Measurements from ENCODE around the gene CEP104. TPM values are rescaled to one million over a fixed set of nuclear protein-coding genes. Genes with fewer than 3 reads are reported as not detected.

CEP104 gene
- total RNA-seq, 1 donor from 2014 or later = 35.4 TPM

DNA sequence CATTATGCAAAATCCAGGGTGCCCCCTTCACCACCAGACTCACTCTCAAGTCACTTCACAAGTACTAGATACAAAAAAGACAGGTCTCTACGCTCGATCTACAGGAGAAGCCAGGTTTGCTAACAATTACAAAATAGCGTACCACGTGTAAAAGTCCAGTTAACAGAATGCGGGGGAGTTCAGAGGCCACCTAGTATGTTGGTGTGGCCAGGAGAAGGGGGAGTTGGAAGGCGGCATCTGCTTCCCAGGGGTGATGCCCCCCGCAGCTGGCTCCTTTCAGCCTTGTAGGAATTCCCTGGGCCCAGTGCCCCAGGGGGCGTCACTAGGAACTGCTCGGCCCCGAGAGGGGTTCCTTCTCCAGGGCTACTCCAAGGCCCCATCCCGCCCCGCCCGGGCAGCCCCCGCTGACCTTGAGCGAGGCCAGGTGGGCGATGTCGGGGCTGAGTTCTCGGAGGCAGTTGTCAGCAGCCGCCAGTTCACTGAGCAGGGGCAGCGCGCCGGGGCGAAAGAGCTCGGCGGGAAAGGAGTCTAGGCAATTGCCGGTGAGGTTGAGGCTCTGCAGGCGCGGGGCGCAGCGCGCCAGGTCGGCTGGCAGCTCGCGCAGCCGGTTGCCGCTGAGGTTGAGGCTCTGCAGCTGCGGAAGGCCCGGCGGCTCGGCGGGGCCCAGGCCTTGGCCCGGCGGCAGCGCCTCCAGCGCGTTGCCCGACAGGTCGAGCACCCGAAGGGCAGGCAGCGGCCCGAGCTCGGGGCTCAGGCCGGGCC lies 61.4 kb downstream of the CEP104 start:
- intact Hi-C loops (cut with micrococcal nuclease) = loop anchor here (2.0 to 10.0 kb wide), 3 partner anchors 23 to 141 kb away; partner anchors contain the start of genes C1orf174, SMIM1, TP73 and WRAP73
- peak overlapping the region; percentile 78 for H3K27ac Mint-ChIP-seq
- H3K27me3 Mint-ChIP-seq (ENCODE audit: low read depth) = no peaks in the 10 kb centered on the region
- H3K9me3 Mint-ChIP-seq = no peaks in the 10 kb centered on the region
- DNase-seq (ENCODE audit: low spot score) = no peak
- H3K36me3 Mint-ChIP-seq (ENCODE audit: low read depth) = peaks cover 9% of the 10 kb centered on the region
- peak overlapping the region; percentile 89 for H3K4me3 Mint-ChIP-seq (ENCODE audit: low read depth)
- H3K4me1 Mint-ChIP-seq (ENCODE audit: low read depth) = peaks cover 22% of the 10 kb centered on the region

DNA sequence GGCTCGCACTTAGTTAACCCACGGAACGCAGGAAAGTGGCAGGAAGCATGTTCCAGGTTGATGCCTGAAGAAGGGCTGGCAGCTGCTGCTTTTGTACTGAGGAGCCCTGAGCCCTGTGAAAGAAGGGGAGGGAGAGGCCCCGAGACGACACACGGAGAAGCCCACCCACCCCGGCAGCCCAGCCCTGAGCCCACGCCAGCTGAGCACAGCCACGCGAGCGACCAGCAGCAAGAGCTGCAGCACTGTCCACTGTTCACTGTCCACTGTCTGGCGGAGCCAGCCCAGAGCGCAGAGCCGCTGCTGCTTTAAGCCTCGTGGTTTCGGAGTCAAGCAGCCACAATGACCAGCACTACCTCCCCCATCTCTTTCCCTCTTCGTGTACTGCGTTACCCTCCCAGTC lies 66.1 kb downstream of the CEP104 start:
- H3K9me3 Mint-ChIP-seq = no peaks in the 10 kb centered on the region
- no peak overlapping the region for H3K4me3 Mint-ChIP-seq (ENCODE audit: low read depth)
- H3K4me1 Mint-ChIP-seq (ENCODE audit: low read depth) = peaks cover 25% of the 10 kb centered on the region
- intact Hi-C loops (cut with micrococcal nuclease) = loop anchor here (10.0 kb wide), 1 partner anchor 136 kb away; the partner anchor contains the start of genes TP73 and WRAP73
- H3K36me3 Mint-ChIP-seq (ENCODE audit: low read depth) = peaks cover 16% of the 10 kb centered on the region
- H3K27ac Mint-ChIP-seq = no peak overlapping the region
- no peaks in the 10 kb centered on the region for H3K27me3 Mint-ChIP-seq (ENCODE audit: low read depth)
- DNase-seq (ENCODE audit: low spot score) = no peak

DNA sequence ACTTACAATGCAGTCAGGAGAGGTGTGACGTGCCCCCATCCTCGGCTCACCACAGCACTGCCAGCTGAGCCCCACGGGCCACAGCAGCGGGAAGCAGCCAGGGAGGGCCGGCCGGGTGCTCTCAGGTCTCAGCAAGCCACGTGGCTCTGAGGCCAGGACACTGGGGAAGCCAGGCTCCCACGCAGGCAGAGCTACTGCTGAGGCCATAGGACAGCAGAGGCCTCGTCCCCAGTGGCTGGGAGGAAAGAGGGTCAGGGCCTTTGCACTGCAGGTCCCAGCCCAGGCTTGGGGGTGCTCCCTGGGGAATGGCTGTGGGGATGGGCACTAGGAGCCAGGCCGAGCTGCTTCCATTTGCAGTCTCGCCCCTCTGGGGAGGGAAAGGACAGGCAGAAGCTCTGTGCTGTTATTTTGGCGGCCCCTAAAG lies 66.5 kb downstream of the CEP104 start:
- H3K36me3 Mint-ChIP-seq (ENCODE audit: low read depth) = peaks cover 16% of the 10 kb centered on the region
- intact Hi-C loops (cut with micrococcal nuclease) = loop anchor here (10.0 kb wide), 1 partner anchor 136 kb away; the partner anchor contains the start of genes TP73 and WRAP73
- peaks cover 25% of the 10 kb centered on the region for H3K4me1 Mint-ChIP-seq (ENCODE audit: low read depth)
- no peak for DNase-seq (ENCODE audit: low spot score)
- H3K4me3 Mint-ChIP-seq (ENCODE audit: low read depth) = no peak overlapping the region
- no peaks in the 10 kb centered on the region for H3K9me3 Mint-ChIP-seq
- H3K27me3 Mint-ChIP-seq (ENCODE audit: low read depth) = no peaks in the 10 kb centered on the region
- no peak overlapping the region for H3K27ac Mint-ChIP-seq

DNA sequence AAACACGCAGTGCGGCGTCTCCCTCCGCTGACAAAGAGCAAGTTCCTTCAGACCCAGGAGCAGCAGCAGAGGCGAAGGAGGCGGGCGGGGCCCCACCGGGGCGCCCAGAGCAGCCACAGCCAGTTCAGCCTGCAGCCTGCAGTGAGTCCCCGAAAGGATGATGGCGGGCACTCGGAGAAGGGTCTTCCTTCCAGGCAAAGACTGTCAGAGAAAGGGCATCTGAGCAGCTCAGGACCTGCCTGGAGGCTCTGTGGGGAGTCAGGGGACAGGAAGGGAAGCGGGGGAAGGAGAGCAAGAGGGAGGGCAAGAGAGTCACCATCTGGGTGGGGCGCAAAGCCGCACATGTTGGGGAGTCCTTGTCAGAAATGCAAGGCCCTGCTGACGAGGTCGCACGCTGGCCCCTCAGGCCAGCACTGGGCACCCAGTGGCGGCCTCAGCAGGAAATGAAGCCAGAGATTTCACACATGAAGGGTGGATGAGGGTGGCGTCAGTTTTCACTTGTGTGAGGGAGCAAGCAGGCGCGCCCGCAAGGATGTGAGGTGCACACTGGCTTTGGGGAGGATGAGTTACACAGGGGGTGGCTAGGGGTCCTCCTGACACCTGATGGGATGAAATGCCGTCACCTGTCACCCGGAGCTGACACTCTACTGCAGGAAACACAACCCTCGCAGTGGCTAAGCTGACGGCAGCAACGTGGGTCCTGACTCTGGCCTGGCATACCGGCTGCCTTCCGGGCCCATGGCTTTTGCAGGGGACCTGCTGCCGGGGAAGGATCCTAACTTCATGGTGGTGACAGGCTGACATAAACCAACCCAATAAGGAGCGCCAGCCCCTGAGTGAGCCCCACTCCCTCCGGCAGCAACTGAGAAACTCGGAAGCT lies 67.3 kb downstream of the CEP104 start:
- no peak overlapping the region for H3K4me3 Mint-ChIP-seq (ENCODE audit: low read depth)
- no peak overlapping the region for H3K27ac Mint-ChIP-seq
- no peaks in the 10 kb centered on the region for H3K27me3 Mint-ChIP-seq (ENCODE audit: low read depth)
- intact Hi-C loops (cut with micrococcal nuclease) = loop anchor here (10.0 kb wide), 1 partner anchor 135 kb away; the partner anchor contains the start of genes TP73 and WRAP73
- peaks cover 20% of the 10 kb centered on the region for H3K36me3 Mint-ChIP-seq (ENCODE audit: low read depth)
- H3K9me3 Mint-ChIP-seq = no peaks in the 10 kb centered on the region
- H3K4me1 Mint-ChIP-seq (ENCODE audit: low read depth) = peaks cover 19% of the 10 kb centered on the region
- no peak for DNase-seq (ENCODE audit: low spot score)

DNA sequence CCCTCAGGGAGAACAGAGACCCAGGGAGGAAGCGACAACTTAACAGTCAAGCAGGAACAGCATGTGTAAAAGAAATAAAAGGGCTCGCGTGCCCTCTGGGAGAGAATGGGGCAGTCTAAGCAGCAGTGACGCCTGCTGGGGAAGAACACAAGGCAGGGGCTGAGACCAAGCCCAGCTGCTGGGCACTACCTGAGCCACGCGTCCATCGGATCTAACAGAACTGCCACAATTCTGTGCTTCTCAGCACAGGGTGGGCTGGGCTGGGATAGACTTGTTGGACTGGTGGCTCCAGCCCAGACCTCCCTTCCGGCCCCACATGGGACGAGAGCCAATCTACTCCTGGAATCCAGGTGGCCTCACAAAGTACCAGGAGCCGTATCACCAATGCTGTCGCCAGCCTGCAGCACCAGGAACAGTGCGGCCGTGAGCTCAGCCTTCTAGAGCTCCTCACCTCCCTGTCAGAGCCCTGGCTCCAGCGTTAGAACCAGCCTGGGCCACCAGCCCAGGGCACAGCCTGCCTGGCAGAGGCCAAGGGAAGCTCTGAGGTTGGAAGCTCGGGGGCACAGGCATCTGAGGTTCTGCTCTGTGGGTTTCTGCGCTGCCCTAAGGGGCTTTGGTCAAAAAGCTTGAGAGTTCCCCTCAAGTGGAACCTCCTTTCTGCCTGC lies 68.1 kb downstream of the CEP104 start:
- H3K27ac Mint-ChIP-seq = no peak overlapping the region
- H3K36me3 Mint-ChIP-seq (ENCODE audit: low read depth) = peaks cover 27% of the 10 kb centered on the region
- intact Hi-C loops (cut with micrococcal nuclease) = no loop called here
- no peak for DNase-seq (ENCODE audit: low spot score)
- no peak overlapping the region for H3K4me3 Mint-ChIP-seq (ENCODE audit: low read depth)
- H3K4me1 Mint-ChIP-seq (ENCODE audit: low read depth) = peaks cover 19% of the 10 kb centered on the region
- no peaks in the 10 kb centered on the region for H3K27me3 Mint-ChIP-seq (ENCODE audit: low read depth)
- H3K9me3 Mint-ChIP-seq = no peaks in the 10 kb centered on the region

DNA sequence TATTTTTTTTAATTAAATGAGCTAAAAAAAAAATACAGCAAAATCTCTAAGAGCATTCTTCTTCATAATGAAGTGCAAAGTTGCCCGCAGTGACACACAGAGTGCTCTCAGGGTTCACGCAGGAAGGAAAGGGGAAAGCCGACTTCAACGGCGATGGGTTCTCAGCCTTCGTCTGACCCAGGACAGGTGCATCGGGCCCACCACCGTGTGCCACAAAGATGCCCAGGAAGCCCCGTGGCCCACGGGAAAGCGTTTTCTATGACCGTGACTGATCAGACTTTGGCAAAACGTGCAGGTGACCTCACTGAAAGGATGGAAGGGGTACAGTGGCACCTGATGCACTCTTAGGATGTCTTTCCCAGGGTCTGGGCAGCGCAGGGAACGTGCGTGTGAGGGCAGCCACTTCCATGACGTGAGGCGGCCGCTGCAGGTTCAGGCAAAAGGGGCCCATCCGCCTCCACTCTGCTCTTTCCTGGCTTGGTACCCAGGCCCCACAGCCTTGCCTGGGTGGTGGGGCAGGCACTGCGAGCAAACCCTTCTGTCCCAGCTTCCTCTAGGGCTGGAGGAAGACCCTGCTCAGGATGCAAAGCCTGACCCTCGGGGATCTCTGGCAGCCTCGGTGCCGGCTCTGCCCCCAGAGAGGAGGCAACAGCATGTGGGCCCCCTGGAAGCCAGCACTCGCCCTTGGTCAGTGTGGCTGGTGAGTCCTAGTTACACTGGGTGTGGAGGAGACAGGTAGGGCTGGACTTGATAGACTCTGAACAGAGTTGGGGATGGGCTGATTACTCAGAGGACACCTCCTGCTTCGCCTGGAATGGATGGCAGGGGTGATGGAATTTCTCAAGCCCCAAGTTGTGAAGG lies 69.0 kb downstream of the CEP104 start:
- H3K4me1 Mint-ChIP-seq (ENCODE audit: low read depth) = peaks cover 11% of the 10 kb centered on the region
- DNase-seq (ENCODE audit: low spot score) = no peak
- H3K9me3 Mint-ChIP-seq = no peaks in the 10 kb centered on the region
- intact Hi-C loops (cut with micrococcal nuclease) = no loop called here
- H3K27me3 Mint-ChIP-seq (ENCODE audit: low read depth) = no peaks in the 10 kb centered on the region
- no peak overlapping the region for H3K4me3 Mint-ChIP-seq (ENCODE audit: low read depth)
- no peak overlapping the region for H3K27ac Mint-ChIP-seq
- peaks cover 31% of the 10 kb centered on the region for H3K36me3 Mint-ChIP-seq (ENCODE audit: low read depth)

DNA sequence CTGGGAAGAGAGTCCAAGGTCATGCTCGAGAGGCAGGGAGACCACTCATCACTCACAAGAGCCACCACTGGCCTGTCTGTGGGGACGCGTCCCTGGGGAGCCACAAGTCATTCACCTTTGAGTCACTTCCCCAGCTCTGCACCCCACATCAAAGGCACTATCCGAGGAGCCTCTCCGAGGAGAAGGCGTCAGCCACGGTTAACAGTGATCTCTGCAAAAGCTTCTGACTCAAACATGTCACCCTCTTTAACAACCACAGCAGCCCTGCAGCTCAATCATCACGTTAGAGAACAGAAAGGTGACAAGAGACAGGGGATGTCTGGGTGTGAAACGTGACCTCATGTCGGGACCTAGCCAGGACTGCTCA lies 69.7 kb downstream of the CEP104 start:
- H3K4me1 Mint-ChIP-seq (ENCODE audit: low read depth) = peaks cover 10% of the 10 kb centered on the region
- no peak overlapping the region for H3K4me3 Mint-ChIP-seq (ENCODE audit: low read depth)
- H3K27me3 Mint-ChIP-seq (ENCODE audit: low read depth) = no peaks in the 10 kb centered on the region
- peaks cover 34% of the 10 kb centered on the region for H3K36me3 Mint-ChIP-seq (ENCODE audit: low read depth)
- H3K27ac Mint-ChIP-seq = no peak overlapping the region
- no peak for DNase-seq (ENCODE audit: low spot score)
- intact Hi-C loops (cut with micrococcal nuclease) = no loop called here
- H3K9me3 Mint-ChIP-seq = no peaks in the 10 kb centered on the region

DNA sequence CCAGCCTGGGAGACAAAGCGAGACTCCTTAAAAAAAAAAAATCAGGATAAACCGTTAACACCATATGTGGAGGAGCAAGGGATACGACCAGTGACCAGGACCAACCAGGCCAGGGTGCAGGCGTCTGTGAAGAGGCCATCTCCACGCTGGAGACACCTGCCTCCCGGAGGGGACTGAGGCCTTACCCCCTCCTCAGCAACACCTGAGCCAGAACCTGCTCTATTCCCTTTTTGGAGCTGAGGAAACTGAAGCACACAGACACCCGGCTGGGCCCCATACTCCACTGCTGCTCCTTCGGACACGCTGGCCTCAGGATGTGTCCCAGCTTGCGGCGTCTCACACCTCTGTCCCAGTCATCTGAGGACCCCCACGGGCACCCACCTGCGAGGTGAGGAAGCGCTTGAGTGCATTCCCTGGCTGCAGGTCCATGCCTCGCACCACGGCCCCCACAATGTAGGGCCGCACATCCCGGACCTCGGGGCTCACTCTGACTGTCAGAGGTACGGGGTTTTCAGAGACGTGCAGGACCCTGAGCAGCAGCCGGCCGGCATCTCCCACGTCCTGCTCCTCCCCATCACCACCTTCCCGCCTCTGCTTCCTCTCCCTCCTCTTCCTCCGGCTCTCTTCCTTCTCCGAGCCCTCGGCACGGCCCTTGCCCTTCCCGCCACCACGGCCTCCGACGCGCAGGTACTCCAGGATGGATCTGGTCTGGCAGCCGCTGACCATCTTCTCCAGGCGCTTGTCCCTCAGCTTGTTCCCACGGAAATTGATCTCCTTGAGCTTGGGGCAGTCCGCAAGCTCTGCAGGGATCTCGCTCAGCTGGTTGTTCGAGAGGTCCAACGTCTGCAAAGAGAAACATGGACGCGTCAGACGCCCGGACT lies 70.3 kb downstream of the CEP104 start:
- Mint-ChIP-seq H3K4me1 (ENCODE audit: low read depth) (peaks cover 10% of the 10 kb centered on the region), H3K4me3 (ENCODE audit: low read depth) (no peak overlapping the region), H3K27me3 (ENCODE audit: low read depth) (no peaks in the 10 kb centered on the region), H3K36me3 (ENCODE audit: low read depth) (peaks cover 36% of the 10 kb centered on the region), H3K9me3 (no peaks in the 10 kb centered on the region), H3K27ac (no peak overlapping the region)
- intact Hi-C loops (cut with micrococcal nuclease) = no loop called here
- DNase-seq (ENCODE audit: low spot score) = no peak

DNA sequence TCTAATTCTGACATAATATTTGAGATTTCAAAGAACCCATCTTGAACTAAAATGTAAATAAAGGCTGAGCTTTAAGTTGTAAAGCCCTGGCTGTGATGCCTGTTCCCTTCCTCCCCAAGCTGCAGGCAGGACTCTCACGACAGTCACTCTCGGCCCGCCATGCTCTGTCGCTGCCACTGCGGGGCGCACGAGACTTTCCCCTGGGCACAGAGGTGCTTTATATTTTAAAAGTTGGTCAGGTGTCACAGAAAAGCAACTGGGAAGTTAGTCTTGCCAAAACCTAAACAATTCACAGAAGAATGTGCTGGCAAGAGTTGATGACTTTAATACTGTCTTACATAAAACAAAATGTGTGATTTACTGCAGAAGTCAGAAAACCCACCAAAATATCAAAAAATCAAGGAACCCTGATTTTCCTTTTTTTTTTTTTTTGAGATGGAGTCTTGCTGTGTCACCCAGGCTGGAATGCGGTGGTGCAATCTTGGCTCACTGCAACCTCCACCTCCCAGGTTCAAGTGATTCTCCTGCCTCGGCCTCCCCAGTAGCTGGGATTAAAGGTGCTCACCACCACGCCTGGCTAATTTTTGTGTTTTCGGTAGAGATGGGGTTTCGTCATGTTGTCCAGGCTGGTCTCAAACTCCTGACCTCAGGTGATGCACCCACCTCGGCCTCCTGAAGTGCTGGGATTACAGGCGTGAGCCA lies 71.4 kb downstream of the CEP104 start:
- intact Hi-C loops (cut with micrococcal nuclease) = no loop called here
- no peak for DNase-seq (ENCODE audit: low spot score)

DNA sequence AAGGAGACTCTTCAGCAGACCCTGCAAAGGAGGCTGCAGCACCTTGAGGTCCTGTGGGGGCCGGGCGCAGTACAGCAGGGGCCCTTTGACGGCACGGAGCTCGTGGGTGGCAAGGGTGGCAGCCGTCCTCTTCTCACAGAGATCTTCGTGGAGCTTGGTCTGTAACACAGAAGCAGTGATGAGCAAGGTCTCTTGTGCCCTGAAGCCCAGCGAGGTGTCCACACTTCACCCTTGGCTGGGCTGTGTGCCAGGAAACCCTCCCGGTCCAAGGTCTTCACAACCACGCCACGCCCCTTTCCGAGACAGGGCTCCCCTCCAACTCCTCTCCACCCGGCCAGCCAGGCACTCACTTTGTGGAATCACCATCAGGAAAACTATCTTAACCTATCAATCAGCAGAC lies 72.0 kb downstream of the CEP104 start:
- DNase-seq (ENCODE audit: low spot score) = no peak
- Mint-ChIP-seq H3K4me1 (ENCODE audit: low read depth) (peaks cover 10% of the 10 kb centered on the region), H3K27me3 (ENCODE audit: low read depth) (no peaks in the 10 kb centered on the region), H3K9me3 (no peaks in the 10 kb centered on the region), H3K36me3 (ENCODE audit: low read depth) (peaks cover 47% of the 10 kb centered on the region), H3K4me3 (ENCODE audit: low read depth) (no peak overlapping the region), H3K27ac (no peak overlapping the region)
- intact Hi-C loops (cut with micrococcal nuclease) = no loop called here

More for the DNA sequence above, 71.4 kb downstream of the CEP104 start:
- H3K9me3 Mint-ChIP-seq = no peaks in the 10 kb centered on the region
- H3K4me3 Mint-ChIP-seq (ENCODE audit: low read depth) = no peak overlapping the region
- no peak overlapping the region for H3K27ac Mint-ChIP-seq
- no peaks in the 10 kb centered on the region for H3K27me3 Mint-ChIP-seq (ENCODE audit: low read depth)
- H3K4me1 Mint-ChIP-seq (ENCODE audit: low read depth) = peaks cover 10% of the 10 kb centered on the region
- H3K36me3 Mint-ChIP-seq (ENCODE audit: low read depth) = peaks cover 42% of the 10 kb centered on the region

All from activated T-helper 2 cell treated with anti-CD3 and anti-CD28 coated beads, Interferon-gamma antibody, Interleukin-2, Interleukin-4, amounts not matched to agents 10 μg/mL and 5 μg/mL and 100 μg/mL, durations not matched to agents 14 hours and 24 hours and 36 hours (primary cell).